WI38 (cell line): ENCODE results near the gene EMC6.
A peak's percentile ranks its signal among the peaks of the same experiment; 100 is the strongest.

Experiments used
- H3K4me3 ChIP-seq: 2 replicates; pipeline ENCODE4 v1.5.1; 2011; ENCODE audit warnings: low read depth, mild to moderate bottlenecking, control low read depth, low read length
- TF ChIP-seq, protein P1 (sequence below): IDR thresholded peaks from 2 replicates; pipeline ENCODE4 v1.5.1; 2012; ENCODE audit warnings: low read depth, mild to moderate bottlenecking, control low read depth, low read length

The EMC6 gene

GRCh38 chr17:3641717-3642486 lies 26.7 kb upstream of the EMC6 start:
- TF ChIP-seq, protein P1, sequence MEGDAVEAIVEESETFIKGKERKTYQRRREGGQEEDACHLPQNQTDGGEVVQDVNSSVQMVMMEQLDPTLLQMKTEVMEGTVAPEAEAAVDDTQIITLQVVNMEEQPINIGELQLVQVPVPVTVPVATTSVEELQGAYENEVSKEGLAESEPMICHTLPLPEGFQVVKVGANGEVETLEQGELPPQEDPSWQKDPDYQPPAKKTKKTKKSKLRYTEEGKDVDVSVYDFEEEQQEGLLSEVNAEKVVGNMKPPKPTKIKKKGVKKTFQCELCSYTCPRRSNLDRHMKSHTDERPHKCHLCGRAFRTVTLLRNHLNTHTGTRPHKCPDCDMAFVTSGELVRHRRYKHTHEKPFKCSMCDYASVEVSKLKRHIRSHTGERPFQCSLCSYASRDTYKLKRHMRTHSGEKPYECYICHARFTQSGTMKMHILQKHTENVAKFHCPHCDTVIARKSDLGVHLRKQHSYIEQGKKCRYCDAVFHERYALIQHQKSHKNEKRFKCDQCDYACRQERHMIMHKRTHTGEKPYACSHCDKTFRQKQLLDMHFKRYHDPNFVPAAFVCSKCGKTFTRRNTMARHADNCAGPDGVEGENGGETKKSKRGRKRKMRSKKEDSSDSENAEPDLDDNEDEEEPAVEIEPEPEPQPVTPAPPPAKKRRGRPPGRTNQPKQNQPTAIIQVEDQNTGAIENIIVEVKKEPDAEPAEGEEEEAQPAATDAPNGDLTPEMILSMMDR, result no peak
- no peak overlapping the region for H3K4me3 ChIP-seq

DNA sequence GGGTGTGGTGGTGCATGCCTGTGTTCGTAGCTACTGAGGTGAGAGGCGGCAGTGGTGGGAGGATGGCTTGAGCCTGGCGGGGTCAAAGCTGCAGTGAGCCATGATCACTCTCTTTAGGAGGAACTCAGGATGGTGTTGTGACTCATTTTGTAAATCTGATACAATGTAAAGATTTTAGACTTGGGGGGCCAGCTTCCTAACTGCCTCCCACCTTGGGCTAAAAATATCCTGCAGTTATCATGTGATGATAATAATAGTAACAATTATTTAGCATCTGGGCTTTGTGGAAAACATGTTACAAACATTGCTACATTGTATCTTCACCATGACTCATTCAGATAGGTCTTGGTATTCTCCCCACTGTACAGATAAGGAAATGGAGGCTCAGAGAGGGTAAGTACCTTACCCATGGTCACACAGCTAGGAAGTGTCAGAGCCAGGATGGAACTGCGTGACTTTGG lies 24.7 kb upstream of the EMC6 start:
- TF ChIP-seq, protein P1, result no peak
- no peak overlapping the region for H3K4me3 ChIP-seq

DNA sequence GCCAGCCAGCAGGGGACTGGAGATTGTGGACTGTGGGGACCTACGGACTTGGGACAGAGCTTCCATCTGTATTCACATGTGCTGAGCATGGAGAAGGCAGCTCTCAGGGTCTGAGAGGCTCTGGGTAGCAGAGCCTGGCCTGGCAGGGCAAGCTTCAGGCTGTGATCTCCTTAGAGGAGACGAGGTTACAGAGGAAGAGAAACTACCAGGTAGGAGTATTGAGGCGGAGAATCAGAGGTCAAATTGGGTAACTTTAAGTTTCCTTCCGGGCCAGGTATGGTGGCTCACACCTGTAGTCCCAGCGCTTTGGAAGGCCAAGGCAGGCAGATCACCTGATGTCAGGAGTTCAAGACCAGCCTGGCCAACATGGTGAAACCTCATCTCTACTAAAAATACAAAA lies 23.3 kb upstream of the EMC6 start:
- TF ChIP-seq, protein P1, result no peak

GRCh38 chr17:3647251-3647650 lies 21.4 kb upstream of the EMC6 start:
- H3K4me3 ChIP-seq, result no peak overlapping the region
- TF ChIP-seq, protein P1, result no peak

More for the DNA sequence above, 23.3 kb upstream of the EMC6 start:
- no peak overlapping the region for H3K4me3 ChIP-seq

GRCh38 chr17:3647769-3648555 lies 20.6 kb upstream of the EMC6 start:
- H3K4me3 ChIP-seq, result no peak overlapping the region

GRCh38 chr17:3655766-3656165 lies 12.8 kb upstream of the EMC6 start:
- TF ChIP-seq, protein P1, result no peak

More at GRCh38 chr17:3647769-3648555, 20.6 kb upstream of the EMC6 start:
- TF ChIP-seq, protein P1, result peak; percentile 35

DNA sequence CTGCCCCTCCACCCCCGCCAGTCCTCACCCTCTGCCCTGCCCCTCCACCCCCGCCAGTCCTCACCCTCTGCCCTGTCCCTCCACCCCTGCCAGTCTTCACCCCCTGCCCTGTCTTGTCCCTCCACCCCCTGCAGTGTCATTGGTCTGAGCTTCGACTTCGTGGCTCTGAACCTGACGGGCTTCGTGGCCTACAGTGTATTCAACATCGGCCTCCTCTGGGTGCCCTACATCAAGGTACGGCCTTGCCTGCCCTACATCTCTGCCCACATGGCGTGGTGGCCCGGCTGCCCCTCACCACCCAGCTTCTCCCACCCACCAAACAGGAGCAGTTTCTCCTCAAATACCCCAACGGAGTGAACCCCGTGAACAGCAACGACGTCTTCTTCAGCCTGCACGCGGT lies 12.3 kb upstream of the EMC6 start:
- TF ChIP-seq, protein P1, result no peak
- no peak overlapping the region for H3K4me3 ChIP-seq

More at GRCh38 chr17:3655766-3656165, 12.8 kb upstream of the EMC6 start:
- no peak overlapping the region for H3K4me3 ChIP-seq
